Liver (tissue), 9 donors: ENCODE data around the gene RXRB. TPM values are rescaled to one million over a fixed set of nuclear protein-coding genes. Genes with fewer than 3 reads are reported as not detected.

ENCODE experiments used
- DNase-seq: peaks from one replicate; pipeline ENCODE4 v3.0.0-alpha.2; 2017; ENCODE audit warnings: low spot score
- H3K27ac ChIP-seq, 2 donors: one replicate each; pipeline ENCODE4 v1.7.0; 2013; ENCODE audit warnings: inconsistent platforms in 2 of 2, low read length in 2 of 2, control low read depth in 1 of 2, low read depth in 1 of 2, mild to moderate bottlenecking in 1 of 2
- H3K27me3 ChIP-seq, 4 donors: one replicate each; pipeline versions ENCODE4 v1.6.1 to v1.7.0; 2013; ENCODE audit warnings: low read length in 3 of 4, inconsistent platforms in 1 of 4, mild to moderate bottlenecking in 1 of 4, moderate library complexity in 1 of 4; ENCODE audit not compliant: control insufficient read depth in 4 of 4, insufficient read depth in 4 of 4
- H3K36me3 ChIP-seq, 4 donors: one replicate each; pipeline versions ENCODE4 v1.6.1 to v1.7.0; 2013; ENCODE audit warnings: low read length in 3 of 4, mild to moderate bottlenecking in 3 of 4, low read depth in 1 of 4, moderate library complexity in 1 of 4; ENCODE audit not compliant: control insufficient read depth in 4 of 4, insufficient read depth in 3 of 4
- H3K4me1 ChIP-seq, 4 donors: one replicate each; pipeline versions ENCODE4 v1.6.1 to v1.7.0; 2013; ENCODE audit warnings: low read length in 3 of 4, mild to moderate bottlenecking in 3 of 4, moderate library complexity in 1 of 4; ENCODE audit not compliant: control insufficient read depth in 4 of 4, insufficient read depth in 4 of 4
- H3K4me3 ChIP-seq, 3 donors: one replicate each; pipeline versions ENCODE4 v1.6.1 to v1.7.0; 2013; ENCODE audit warnings: low read length in 3 of 3, control low read depth in 1 of 3, low read depth in 1 of 3, mild to moderate bottlenecking in 1 of 3
- H3K9ac ChIP-seq, 2 donors: one replicate each; pipeline ENCODE4 v1.7.0; 2013; ENCODE audit warnings: low read length in 2 of 2, mild to moderate bottlenecking in 2 of 2, moderate library complexity in 2 of 2, control low read depth in 1 of 2, low read depth in 1 of 2
- H3K9me3 ChIP-seq, 4 donors: one replicate each; pipeline versions ENCODE4 v1.6.1 to v1.7.0; 2013; ENCODE audit warnings: low read length in 3 of 4; ENCODE audit not compliant: control insufficient read depth in 4 of 4
- ATF3 ChIP-seq: IDR thresholded peaks from 2 replicates; pipeline ENCODE4 v1.6.1; 2016; ENCODE audit warnings: antibody characterized with exemption
- CTCF ChIP-seq: fragments of 150-350 bp; IDR thresholded peaks from 2 replicates; pipeline ENCODE4 v1.5.1; 2017; ENCODE audit warnings: improper control_type of control experiment, low read depth, low read length; ENCODE audit not compliant: missing input control
- FOXA1 ChIP-seq: IDR thresholded peaks from 2 replicates; pipeline ENCODE4 v1.6.1; 2016; ENCODE audit warnings: antibody characterized with exemption
- GABPA ChIP-seq, 2 donors: IDR thresholded peaks in 1 of 2; conservative IDR thresholded peaks in 1 of 2; 2 replicates each; pipeline ENCODE4 v1.6.1; 2016; ENCODE audit warnings: antibody characterized with exemption in 2 of 2, mild to moderate bottlenecking in 1 of 2, moderate library complexity in 1 of 2
- HNF4A ChIP-seq, 2 donors: conservative IDR thresholded peaks; 2 replicates each; pipeline ENCODE4 v1.6.1; 2016; ENCODE audit warnings: antibody characterized with exemption in 2 of 2, mild to moderate bottlenecking in 2 of 2
- HNF4G ChIP-seq: IDR thresholded peaks from 2 replicates; pipeline ENCODE4 v1.6.1; 2016; ENCODE audit warnings: antibody characterized with exemption
- JUND ChIP-seq, 2 donors: IDR thresholded peaks; 2 replicates each; pipeline ENCODE4 v1.6.1; 2016; ENCODE audit warnings: antibody characterized with exemption in 2 of 2
- MAX ChIP-seq: IDR thresholded peaks from 2 replicates; pipeline ENCODE4 v1.6.1; 2016; ENCODE audit warnings: antibody characterized with exemption
- NR2F2 ChIP-seq: IDR thresholded peaks from 2 replicates; pipeline ENCODE4 v1.6.1; 2016; ENCODE audit warnings: antibody characterized with exemption
- RAD21 ChIP-seq, 2 donors: IDR thresholded peaks; 2 replicates each; pipeline ENCODE4 v1.6.1; 2016; ENCODE audit warnings: antibody characterized with exemption in 2 of 2, mild to moderate bottlenecking in 2 of 2
- REST ChIP-seq: IDR thresholded peaks from 2 replicates; pipeline ENCODE4 v1.6.1; 2016; ENCODE audit warnings: antibody characterized with exemption, mild to moderate bottlenecking
- RXRA ChIP-seq, 2 donors: IDR thresholded peaks; 2 replicates each; pipeline ENCODE4 v1.6.1; 2017 to 2018; ENCODE audit warnings: antibody characterized with exemption in 2 of 2, mild to moderate bottlenecking in 1 of 2
- YY1 ChIP-seq: IDR thresholded peaks from 2 replicates; pipeline ENCODE4 v1.6.1; 2016; ENCODE audit warnings: antibody characterized with exemption, mild to moderate bottlenecking
- ZBTB33 ChIP-seq: IDR thresholded peaks from 2 replicates; pipeline ENCODE4 v1.6.1; 2016; ENCODE audit warnings: antibody characterized with exemption
- WGBS: extraction: QIAGEN DNeasy Blood & Tissue Kit; methylation state at CpG from one replicate; pipeline ENCODE4 v1.1.7; 2013; 5-methylcytosine and 5-hydroxymethylcytosine counted together
- polyA plus RNA-seq, 2 donors: library from polyadenylated mRNA; stranded (reverse) in 1 of 2; unstranded in 1 of 2; fragments of 200-250 nt in 1 of 2; fragments of >200 nt in 1 of 2; fragmentation: Nextera tagmentation in 1 of 2; extraction: Ambion mirVana in 1 of 2; gene quantifications; one replicate each; pipeline versions ENCODE4 v1.2.1 to v1.2.3, GENCODE V29; 2013 to 2015
- total RNA-seq, 2 donors: library from RNA; depleted of rRNA; stranded (reverse); fragments of >200 nt; gene quantifications; one replicate each; pipeline ENCODE4 v1.2.3, GENCODE V29; 2014
- donor health status: healthy.
- donor health status: healthy.
- donor health status: healthy.
- donor health status: healthy.
- donor health status: healthy.

RXRB gene
- total and polyA plus RNA-seq, 4 donors: 7.7 to 19.4 (median 11.7) TPM

- TF ChIP-seq GABPA (IDR thresholded peaks at IDR 0.05 in 1 of 2, conservative IDR thresholded peaks at IDR 0.05 in 1 of 2): no peak
- no peak for TF ChIP-seq HNF4A (conservative IDR thresholded peaks at IDR 0.05)
- TF ChIP-seq CTCF: no peak
- TF ChIP-seq RXRA (IDR thresholded peaks at IDR 0.05): no peak
- TF ChIP-seq NR2F2: no peak
- no peak for TF ChIP-seq JUND (IDR thresholded peaks at IDR 0.05)
- TF ChIP-seq ZBTB33: no peak
- TF ChIP-seq HNF4G: no peak
- TF ChIP-seq MAX: no peak
- no peak for TF ChIP-seq RAD21 (IDR thresholded peaks at IDR 0.05)
- no peak for TF ChIP-seq FOXA1
- TF ChIP-seq YY1: no peak
- TF ChIP-seq ATF3: no peak
- TF ChIP-seq REST: no peak
- Histone ChIP-seq H3K27me3 (no peaks in the 10 kb centered on the region), H3K4me1 (peaks cover 1 to 9% (median 5%) of the 10 kb centered on the region in 4 donors), H3K9me3 (no peaks in the 10 kb centered on the region), H3K9ac (no peak overlapping the region), H3K27ac (no peak overlapping the region), H3K4me3 (no peak overlapping the region), H3K36me3 (no peaks in the 10 kb centered on the region)
- 89% methylated on average over 17 of the region's 17 CpGs for WGBS
- DNase-seq: no peak
Measured at GRCh38 chr6:33165581-33166258, 34.7 kb downstream of the RXRB start.
